Measurements from ENCODE around the gene N4BP3. TPM values are rescaled to one million over a fixed set of nuclear protein-coding genes. Genes with fewer than 3 reads are reported as not detected.
A peak's percentile ranks its signal among the peaks of the same experiment; 100 is the strongest.

Gene N4BP3
- total RNA-seq, 2 donors from 2014 or later, result 0.95 to 2.3 TPM

DNA sequence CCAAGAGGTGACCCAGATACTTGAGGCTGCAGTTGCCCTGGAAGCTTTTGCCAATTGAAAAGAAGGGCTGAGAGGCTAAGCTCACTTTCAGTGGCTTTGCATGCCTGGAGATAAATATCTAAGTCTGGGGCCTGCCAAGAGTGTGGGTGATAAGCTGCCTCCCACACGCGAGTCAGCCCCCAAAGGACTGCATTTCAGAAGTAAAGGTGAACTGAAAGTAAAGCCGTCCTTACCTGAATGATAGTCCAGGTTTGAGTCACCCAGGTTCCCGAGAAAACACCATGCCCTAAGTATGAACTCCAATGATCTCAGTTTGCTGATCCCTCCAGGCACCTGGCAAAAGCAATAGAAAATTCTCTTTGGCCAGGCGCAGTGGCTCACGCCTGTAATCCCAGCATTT lies 22.5 kb upstream of the N4BP3 start:
- ATAC-seq, result no peak
- no peak for DNase-seq
- intact Hi-C loops (cut with DNase I, micrococcal nuclease), result no loop called here

DNA sequence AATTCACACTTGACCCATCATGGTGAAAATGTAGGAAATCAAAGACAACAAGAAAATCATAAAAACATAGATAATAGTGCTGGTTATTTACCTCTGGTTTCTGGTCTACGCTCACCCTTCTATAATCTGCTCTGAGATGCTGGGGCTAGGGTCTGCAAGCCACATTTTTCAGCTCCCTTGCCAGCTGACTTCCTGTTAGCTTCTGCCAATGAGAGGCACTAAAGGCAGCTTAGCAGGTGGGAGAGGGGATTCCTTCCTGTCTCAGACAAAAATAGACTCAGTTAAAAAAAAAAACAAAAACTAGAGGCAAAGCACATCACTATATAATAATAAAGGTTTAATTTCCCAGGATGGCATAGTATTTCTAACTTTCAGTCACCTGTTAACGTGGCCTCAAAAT lies 20.2 kb upstream of the N4BP3 start:
- intact Hi-C loops (cut with DNase I, micrococcal nuclease), result no loop called here
- no peak for DNase-seq
- ATAC-seq, result no peak

DNA sequence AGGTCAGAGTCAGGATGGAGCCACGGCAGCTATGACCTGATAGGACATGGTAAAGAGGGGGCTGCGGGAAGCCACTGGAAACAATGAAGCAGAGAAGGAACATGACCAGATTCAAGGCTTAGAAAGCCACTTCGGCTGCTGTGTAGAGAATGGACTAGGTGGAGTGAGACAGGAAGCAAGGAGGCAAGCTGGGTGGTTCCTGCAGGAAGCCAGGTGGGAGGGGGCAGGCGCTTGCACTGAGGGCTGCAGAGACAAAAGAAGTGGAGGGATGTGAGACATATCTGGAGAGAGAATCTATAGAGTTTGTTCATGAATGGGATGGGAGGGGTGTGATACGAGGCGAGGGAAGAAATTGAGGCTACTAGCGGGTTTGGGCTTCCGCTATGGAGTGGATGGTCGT lies 19.0 kb upstream of the N4BP3 start:
- DNase-seq, result no peak
- intact Hi-C loops (cut with DNase I, micrococcal nuclease), result no loop called here
- no peak for ATAC-seq

DNA sequence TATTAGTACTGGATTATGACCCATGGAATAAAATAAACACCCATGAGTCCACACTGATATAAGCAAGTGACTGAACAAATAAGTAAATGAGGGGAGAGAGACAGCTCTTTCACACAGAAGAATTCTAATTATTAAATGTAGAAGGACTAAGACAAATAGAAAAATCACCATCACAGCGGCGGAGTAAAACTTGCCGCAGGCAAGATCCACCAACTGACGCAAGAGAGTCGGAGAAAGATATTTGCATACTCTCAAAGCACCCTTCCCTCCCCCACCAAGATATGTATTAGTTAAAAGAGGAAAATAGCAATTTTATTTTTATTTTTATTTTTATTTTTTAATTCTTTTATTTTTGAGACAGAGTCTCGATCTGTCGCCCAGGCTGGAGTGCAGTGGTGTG lies 14.6 kb upstream of the N4BP3 start:
- ATAC-seq, result no peak
- intact Hi-C loops (cut with DNase I, micrococcal nuclease), result no loop called here
- no peak for DNase-seq

DNA sequence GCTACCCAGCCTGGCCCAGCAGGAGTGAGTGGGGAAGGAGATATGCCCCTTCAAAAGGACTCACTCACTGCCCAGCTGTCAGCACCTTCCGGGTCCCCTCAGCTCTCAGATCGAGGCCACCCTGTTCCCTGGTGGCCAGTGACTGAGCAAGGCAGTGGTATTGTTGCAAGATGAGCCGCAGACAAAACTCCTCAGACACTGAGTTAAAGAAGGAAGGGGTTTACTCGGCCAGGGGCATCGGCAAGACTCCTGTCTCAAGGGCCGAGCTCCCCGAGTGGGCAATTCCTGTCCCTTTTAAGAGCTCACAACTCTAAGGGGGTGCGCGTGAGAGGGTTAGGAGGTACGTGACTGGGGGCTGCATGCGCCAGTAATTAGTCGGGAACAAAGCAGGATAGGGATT lies 9.7 kb upstream of the N4BP3 start:
- intact Hi-C loops (cut with DNase I, micrococcal nuclease), result no loop called here
- no peak for ATAC-seq
- DNase-seq, result no peak

DNA sequence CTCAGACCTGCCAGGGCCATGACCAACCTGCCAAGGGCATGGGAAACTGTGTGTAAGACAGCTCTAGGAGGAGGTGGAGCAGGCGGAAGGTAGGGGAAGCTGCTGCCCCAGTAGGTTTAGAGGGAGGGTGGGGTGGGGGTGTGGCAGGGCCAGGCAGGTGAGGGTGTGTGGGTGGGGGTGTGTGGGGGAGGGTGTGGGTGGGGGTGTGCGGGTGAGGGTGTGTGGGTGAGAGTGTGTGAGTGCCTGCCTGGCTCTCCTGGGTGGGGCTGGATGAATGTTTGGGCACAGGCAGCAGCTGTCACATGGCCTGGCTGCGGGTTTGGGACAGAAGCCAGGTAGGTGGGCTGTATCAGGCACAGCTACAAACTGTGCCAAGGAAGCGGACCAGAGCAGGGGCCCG lies 8.8 kb upstream of the N4BP3 start:
- intact Hi-C loops (cut with DNase I, micrococcal nuclease), result no loop called here
- DNase-seq (peak; percentile 75 to 81), ATAC-seq (peak; percentile 79)

DNA sequence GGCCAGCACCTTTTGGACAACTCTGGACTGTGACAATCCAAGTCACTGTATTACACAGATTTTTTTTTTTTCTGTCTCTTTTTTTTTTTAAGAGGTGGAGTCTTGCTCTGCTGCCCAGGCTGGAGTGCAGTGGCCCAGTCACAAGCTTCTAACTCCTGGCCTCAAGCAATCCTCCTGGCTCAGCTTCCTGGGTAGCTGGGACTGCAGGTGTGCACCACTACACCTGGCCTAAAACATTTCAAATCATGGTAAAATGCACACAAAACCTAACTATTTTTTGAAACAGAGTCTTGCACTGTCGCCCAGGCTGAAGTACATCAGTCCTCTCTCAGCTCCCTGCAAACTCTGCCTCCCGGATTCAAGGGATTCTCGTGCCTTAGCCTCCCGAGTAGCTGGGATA lies 7.2 kb upstream of the N4BP3 start:
- intact Hi-C loops (cut with DNase I, micrococcal nuclease), result no loop called here
- ATAC-seq (no peak), DNase-seq (no peak)

DNA sequence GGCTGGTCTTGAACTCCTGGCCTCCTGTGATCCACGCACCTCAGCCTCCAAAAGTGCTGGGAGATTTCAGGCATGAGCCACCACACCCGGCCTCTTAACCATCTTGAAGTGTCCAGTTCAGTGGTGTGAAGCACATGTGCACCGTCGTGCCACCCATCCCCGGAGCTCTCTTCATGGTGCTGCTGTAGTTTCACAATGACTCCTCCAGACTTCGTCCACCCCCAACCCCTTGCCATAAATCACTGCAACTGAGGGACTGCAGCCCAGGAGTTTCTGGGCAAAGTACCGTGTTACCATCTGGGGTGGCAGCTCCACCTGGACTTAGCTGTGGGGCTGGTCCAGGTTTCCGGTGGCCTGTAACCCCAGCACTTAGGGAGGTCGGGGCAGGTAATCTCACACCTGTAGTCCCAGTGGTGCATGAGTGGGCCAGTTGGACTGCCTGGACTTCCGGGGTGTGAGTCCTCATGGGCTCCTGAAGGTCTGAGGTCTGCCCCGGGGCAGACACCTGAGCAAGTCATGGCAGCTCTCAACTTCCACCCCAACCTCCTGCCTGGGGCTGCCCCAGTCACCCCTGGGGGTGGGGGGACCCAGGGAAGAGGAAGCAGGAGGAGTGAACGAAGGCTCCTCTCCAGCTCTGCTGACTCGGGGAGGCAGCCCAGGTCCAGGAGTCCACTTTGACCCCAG lies 6.6 kb upstream of the N4BP3 start:
- no peak for DNase-seq
- no peak for ATAC-seq
- intact Hi-C loops (cut with DNase I, micrococcal nuclease), result no loop called here

DNA sequence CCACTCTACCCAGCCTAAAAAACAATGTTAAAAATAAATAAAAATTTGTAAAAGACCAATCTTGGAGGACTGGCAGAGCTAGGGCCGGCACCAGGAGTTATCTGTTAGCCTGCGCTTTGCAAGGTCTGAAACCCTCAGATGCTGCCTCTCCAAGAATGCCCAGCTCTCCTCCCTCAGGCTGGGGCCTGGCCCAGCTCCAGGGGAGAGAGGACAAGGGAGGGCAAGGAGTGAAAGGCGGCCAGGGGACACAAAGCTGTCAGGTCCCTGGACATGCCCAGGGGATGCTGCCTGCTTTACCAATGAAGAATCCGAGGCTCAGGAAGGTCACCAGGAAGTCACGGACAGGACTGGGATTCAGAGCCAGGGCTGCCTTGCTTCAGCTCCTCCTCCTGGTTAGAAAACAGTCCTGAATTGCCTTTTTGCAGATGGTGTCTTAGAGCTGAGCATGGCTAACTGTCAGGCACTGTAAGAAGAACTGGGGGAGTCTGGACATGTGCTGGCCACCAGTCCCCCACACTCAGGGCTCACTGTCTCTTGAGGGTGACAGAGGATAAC lies 5.5 kb upstream of the N4BP3 start:
- DNase-seq (no peak), ATAC-seq (peak; percentile 20)
- intact Hi-C loops (cut with DNase I, micrococcal nuclease), result no loop called here

DNA sequence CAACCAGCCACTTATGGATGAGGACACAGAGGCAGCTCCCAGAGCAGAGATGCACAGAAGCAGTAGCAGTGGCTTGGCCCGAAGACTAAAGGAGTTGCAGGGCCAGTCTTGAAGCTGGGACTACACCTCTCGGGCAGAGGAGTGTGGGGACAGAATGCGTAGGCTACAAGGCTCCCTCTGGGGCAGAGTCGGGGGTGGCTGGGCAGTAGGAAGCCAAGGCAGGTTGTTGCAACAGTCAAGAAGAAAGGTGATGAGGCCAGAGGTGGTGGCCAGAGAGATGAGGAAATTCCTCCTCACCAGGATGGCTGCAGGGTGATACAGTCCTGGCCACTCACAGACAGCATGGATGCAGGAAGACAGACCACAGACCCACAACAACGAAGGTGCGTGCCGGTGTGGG lies 4.9 kb upstream of the N4BP3 start:
- no peak for DNase-seq
- intact Hi-C loops (cut with DNase I, micrococcal nuclease), result no loop called here
- ATAC-seq, result no peak

DNA sequence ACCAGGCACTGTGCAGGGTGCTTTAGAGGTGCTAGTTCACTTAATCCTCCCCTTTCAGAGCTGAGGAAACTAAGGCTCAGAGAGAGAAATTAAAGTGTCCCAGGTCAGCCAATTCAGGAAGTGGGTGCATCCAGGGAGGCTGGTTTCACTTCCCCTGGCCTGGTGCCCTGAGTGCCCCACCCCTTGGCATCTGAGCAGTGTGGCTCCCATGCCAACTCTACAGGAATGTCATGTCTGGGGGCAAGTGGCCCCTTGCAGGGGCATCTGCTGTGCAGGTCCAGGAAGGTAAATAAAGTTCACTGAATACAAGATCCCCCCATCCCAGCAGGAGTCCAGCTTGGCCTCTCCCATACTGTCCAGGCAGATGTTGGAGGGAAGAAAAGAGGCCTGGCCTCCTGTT lies 4.4 kb upstream of the N4BP3 start:
- intact Hi-C loops (cut with DNase I, micrococcal nuclease), result no loop called here
- peak; percentile 68 to 80 for DNase-seq
- peak; percentile 64 for ATAC-seq

DNA sequence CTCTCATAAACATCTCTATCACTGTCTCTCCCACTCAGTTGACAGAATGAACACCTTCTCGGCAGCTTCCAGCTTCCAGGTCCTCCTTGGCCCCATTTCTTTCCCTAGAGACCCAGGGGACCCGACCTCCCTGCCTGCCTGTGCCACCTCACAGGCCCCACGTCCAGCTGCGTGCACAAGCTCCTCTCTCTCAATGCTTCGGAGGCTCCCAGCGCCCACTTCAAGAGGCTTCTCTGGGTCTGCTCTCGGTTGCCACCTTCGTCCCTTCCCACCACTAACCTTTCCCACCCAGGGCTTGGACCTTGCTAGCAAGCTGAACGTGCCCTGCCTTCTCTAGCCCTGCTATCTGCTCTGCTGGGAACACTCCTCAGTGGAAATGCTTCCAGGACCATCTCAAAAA lies 2.8 kb upstream of the N4BP3 start:
- no peak for ATAC-seq
- intact Hi-C loops (cut with DNase I, micrococcal nuclease), result no loop called here
- DNase-seq, result no peak

DNA sequence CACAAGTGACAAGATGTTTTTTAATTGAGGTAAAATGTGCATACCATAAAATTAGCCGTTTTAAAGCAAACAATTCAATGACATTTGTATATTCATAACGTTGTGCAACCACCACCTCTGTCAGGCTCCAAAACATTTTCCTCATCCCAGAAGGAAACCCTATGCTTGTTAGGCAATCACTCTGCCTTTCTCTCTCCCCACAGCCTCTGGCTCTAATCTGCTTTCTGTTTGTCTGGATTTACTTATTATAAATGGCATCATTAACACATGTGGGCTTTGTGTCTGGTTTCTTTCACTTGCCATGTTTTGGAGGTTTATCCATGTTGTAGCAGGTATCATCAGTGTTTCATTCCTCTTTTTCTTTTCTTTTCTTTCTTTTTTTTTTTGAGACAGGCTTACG lies 1.4 kb upstream of the N4BP3 start:
- intact Hi-C loops (cut with DNase I, micrococcal nuclease), result no loop called here
- DNase-seq, result no peak
- no peak for ATAC-seq

DNA sequence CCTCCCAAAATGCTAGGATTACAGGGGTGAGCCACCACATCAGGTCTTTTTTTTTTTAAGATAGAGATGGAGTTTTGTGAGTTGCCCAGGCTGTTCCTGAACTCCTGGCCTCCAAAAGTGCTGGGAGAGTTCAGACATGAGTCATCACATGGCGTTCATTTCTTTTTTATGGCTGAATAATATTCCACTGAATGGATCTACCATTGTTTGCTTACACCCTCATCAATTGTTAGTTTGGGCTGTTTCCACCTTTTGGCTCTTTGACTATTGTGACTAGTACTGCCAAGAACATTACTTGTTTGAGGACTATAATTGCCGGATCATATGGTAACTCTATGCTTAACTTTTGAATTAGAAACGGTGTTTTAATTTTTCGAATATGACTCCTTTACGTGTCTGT lies 787 bp upstream of the N4BP3 start:
- intact Hi-C loops (cut with DNase I, micrococcal nuclease), result no loop called here
- DNase-seq (no peak), ATAC-seq (no peak)

DNA sequence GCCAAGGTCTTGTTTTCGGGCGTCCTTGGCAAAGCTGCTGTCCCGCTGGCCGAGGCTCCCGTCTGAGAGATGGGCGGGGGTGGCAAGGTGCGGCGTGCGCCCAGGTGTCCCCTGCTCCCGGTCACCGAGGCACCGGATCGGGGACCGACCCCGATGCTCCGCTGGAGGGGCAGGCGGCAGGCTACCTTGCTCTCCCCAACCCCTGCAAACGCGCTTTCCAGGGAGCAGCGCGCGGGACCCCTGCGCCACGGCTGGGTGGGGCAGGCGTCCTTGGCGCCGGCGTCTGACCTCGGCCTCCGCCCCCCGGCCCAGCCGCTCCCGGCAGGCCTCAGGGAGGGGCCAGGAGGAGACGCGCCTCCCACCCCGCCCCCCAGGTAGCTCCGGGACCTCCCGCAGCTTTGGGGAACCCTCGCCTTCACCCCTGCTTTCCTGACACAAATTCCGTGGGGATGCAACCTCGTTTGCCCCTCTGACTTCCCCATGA lies 551 bp downstream of the N4BP3 start:
- intact Hi-C loops (cut with DNase I, micrococcal nuclease), result no loop called here
- no peak for DNase-seq
- ATAC-seq, result peak; percentile 39

DNA sequence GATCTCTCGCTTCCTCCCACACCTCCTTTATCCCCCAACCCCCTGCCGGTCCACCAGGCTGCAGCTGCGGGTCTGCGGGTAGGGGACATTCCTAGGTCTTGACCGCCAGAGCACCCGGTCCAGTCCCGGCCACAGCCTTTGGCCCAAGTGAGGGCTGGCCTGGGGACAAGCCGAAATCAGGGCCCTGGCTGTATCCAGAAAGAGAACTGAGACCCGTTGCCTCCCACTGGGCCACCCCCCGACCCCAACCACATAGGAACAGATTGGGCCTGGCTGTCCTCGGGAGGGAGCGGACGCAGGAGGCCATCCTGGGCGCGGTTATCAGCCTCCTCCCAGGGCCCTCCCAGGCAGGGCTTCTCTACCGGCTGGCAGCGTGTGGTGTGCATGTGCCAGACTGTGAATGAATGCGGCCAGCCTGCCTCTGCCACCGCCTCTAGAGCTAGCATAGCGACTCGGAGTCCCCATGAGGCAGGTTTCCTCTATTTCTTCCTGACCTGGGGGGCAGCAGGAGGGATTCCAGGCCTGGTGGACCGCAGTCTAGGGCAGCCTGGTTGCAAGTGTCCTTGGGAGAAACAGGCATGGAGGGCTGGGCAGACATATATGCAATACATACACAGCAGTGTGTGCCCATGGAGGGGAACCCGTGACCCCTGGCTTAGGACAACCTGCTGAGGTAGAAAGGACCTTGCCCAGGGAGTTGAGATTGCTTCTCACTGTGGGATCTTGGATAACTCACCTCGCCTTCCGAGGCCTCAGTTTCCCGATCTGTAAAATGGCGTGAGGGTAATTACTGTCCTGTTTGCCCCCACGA lies 1.2 kb downstream of the N4BP3 start:
- peak in 1 of 2 donors; percentile 68 for DNase-seq
- intact Hi-C loops (cut with DNase I, micrococcal nuclease), result no loop called here
- ATAC-seq, result peak; percentile 73

DNA sequence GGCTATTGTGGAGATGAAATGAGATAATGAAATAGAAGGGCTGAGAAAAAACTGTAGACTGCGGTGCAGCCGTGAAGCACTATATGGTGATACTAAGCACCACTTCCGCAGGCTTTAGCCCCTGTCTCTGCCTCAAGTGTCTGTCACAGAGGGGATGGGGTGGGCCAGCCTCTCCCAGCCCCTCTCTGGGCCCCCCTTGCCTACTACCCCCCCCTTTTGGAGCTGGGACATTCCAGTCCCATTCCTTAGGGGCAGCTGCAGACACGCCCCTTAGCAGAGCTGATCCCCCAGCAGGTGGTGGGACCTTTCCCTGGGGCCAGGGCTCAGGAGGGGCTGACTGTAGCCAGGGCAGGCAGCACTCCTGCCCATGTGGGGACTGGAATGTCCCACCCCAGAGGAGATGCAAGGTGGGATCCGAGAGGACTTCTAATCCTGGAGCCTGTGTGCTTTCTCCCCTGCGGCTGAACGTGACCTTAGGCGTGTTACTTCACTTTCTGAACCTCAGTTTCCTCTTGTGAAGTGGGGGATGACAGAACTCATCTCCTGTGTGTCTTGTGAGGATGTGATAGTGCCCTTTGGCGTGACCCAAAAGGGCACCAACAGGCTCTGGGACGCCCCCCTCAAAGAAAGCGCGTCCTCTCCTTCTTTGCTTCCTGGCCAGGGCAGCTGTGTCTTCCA lies 1.9 kb downstream of the N4BP3 start:
- ATAC-seq, result no peak
- intact Hi-C loops (cut with DNase I, micrococcal nuclease), result no loop called here
- DNase-seq, result no peak

DNA sequence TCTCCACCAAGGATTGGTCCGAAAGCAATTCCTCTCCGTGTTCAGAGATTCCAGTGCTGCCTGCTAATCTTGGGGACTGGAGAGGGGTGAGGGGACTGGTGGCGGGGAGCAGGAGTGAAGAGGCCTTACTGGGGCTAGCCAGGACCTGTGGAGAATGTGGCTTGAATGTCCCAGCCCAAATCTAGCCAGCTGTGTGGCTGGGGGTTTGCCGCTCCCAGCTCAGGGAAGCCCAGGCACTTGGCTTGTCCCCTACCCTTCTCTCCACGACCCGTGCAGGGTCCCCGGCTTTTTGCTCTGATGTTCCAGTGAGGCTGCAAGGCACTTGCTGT lies 2.4 kb downstream of the N4BP3 start:
- DNase-seq (no peak), ATAC-seq (no peak)
- intact Hi-C loops (cut with DNase I, micrococcal nuclease), result no loop called here

DNA sequence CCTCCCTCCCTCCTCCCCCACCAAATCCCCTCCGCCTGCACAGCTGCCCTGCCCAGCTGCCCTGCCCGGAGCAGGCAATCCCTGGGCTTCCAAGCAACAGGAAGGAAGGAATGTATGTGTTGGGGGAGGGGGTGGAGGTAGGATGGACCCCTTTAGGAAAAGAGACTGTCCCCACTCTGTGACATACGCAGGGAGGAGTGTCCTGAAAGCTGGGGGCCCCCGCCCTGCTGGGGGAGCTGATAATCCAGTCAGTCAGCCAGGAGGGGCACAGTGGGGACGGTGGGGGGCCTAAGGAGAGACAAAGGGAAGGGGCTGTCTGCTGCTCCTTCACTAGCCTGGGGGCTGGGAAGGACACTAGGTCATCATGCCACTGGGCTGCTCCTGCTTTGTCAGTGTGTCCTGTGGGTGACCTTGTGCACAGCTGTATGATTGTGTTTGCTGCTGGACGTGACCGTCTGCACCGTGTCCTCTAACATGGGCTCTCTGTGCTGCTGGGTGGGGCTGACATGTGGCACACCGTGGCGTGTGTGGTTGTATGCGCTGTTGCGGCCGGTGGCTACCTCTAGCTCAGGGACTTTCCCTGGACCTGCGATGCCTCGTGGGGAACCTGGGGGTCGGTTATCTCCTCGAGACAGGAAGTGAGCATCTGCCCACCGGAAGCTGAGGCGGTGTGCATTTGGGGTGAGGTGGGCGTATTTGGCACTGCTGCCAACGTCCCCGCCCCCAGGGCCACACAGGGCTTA lies 3.0 kb downstream of the N4BP3 start:
- peak in 1 of 2 donors; percentile 52 for DNase-seq
- intact Hi-C loops (cut with DNase I, micrococcal nuclease), result no loop called here
- ATAC-seq, result no peak
